GM18868 (cell line): ENCODE measurements around the gene LIPA.
"Not testable (repeated sequence)": the region's sequence is repeated elsewhere in the genome, so short reads cannot be mapped to it uniquely, and the experiment has no call there.

ENCODE experiments used
- ATAC-seq: cut with Tn5 transposase; IDR thresholded peaks from one replicate; pipeline ENCODE4 v1.9.1; 2021; ENCODE audit warnings: mild to moderate bottlenecking, moderate library complexity; ENCODE audit not compliant: unreplicated experiment

The LIPA gene

DNA sequence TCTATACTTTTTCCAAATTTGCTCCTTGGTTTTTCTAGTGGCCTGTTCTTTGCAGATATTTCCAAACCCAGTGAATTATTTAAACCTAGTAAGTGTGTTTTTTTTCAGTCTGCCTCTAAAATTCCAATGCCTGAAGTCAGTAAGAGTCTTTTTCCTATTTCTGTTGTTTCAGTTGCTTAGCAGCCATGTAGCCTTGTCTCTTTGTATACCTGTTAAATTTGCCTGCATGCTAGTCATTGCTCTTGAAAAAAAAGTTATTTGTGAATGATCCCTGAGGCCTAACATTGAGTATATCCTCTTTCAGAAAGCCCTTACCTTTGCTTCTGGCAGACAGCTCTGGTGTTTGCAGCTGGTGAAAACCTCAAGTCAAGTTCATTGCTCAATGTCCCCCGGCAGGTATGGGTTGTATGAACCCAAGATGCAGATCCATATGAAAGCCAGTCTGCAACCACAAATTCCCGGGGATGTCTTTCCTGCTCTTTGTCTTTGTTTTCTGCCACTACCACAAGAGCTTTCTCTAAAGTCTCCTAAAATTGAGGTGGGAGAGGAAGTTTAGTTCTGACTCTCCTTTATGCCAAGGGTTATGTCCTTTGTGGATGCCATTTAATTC lies 80.2 kb downstream of the LIPA start:
- no peak for ATAC-seq

DNA sequence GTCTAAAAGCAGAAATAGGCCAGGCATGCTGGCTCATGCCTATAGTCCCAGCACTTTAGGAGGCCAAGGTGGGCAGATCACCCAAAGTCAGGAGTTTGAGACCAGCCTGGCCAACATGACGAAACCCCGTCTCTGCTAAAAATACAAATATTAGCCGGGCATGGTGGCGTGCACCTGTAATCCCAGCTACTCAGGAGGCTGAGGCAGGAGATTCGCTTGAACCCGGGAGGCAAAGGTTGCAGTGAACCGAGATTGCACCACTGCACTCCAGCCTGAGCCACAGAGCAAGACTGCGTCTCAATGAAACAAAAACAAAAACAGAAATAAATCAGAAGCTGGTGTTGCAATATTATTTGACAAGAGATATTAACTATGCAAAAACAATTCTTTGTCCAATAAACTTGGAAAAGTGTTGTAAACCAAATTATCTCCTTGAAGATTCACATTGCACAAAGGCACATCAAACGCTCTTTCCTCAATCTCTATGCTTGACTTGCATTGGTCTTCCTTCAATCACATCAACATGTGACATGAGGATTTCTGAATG lies 83.1 kb downstream of the LIPA start:
- not testable (repeated sequence) for ATAC-seq

GRCh38 chr10:89167915-89168314 lies 83.7 kb downstream of the LIPA start:
- ATAC-seq = no peak

- ATAC-seq = no peak
Observed at GRCh38 chr10:89165923-89166322, 85.7 kb downstream of the LIPA start.

DNA sequence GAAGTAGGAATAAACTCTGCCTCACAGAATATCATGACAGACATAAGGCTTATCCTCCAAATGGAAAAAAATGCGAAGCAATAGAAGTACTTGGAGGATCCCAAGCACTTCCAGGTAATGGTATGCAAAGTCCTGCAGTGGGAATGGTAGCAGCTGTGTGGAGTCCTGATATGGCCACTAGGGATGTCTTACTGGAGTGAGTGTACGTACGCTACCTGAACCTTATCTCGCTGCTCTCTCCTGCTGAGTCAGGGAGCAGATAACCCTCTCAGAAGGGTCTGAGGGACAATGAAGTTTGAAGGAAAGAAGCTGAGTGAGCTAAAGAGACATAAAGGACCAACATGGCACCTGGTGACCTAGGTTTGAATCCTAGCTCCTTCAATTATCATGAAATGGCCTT lies 86.7 kb downstream of the LIPA start:
- no peak for ATAC-seq

DNA sequence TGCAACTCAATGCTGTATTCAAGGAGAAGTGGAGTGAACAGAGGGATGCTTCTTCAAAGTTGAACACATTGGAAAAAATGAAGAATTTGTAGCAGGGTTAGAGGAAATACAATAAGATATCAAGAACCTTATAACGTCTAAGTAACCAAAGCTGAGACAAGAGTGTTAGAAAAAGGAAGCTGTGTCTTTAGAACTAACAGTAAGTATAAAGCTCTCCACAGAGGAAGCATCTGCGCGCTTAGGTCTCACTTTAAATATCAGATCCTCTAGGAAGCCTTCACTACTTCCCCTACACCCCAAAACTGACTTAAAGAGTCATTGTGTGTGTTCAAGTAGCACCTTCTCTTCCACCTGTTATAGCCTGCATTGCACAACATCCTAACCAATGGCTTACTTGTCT lies 87.5 kb downstream of the LIPA start:
- ATAC-seq = no peak
